Endothelial cell of umbilical vein (primary cell): ENCODE data around the gene RAB10. TPM values are rescaled to one million over a fixed set of nuclear protein-coding genes. Genes with fewer than 3 reads are reported as not detected.

Experiments
- BruUV-seq: library from RNA; stranded (reverse); fragments of 400-500 nt; replicated peaks from 2 replicates; lab custom pipeline; 2021; lab: Mats Ljungman, UMichigan
- CTCF ChIA-PET: fragments of 300-600, 350-600 bp; sonication (Branson Sonifier 250); formaldehyde crosslinking; loops from one replicate; lab custom pipeline; 2021; ENCODE audit warnings: antibody characterized with exemption, inconsistent platforms; lab: Charles Lee
- POLR2A ChIA-PET: fragments of 300-600, 350-600 bp; sonication (Branson Sonifier 250); formaldehyde crosslinking; loops from one replicate; lab custom pipeline; 2021; ENCODE audit warnings: antibody characterized with exemption, inconsistent platforms; lab: Charles Lee
- DNase-seq: peaks from one replicate; pipeline ENCODE4 v3.0.0-alpha.2; 2011; ENCODE audit warnings: low read depth, low spot score
- FAIRE-seq: peaks from 2 replicates; lab custom pipeline; 2011; peaks lifted over from hg19 to GRCh38; lab: Jason Lieb, UNC
- H2AFZ ChIP-seq: 2 replicates; pipeline ENCODE4 v1.6.0; 2012; ENCODE audit warnings: low read depth, low read length, control low read depth, inconsistent platforms
- H3K27ac ChIP-seq: 2 replicates; pipeline ENCODE4 v1.5.1; 2011; ENCODE audit warnings: low read depth, mild to moderate bottlenecking, control low read depth, low read length, moderate library complexity; ENCODE audit not compliant: insufficient read depth
- H3K27me3 ChIP-seq, 2 experiments: 2 replicates each; pipeline versions ENCODE4 v1.6.0 to v1.6.1; 2011; ENCODE audit warnings: low read length in 2 of 2, mixed read lengths in 1 of 2; ENCODE audit not compliant: control insufficient read depth in 2 of 2, insufficient read depth in 2 of 2
- H3K36me3 ChIP-seq, 2 experiments: 2 replicates in 1 of 2; 3 replicates in 1 of 2; pipeline ENCODE4 v1.5.1; 2011; ENCODE audit warnings: low read length in 2 of 2, mild to moderate bottlenecking in 1 of 2, moderate library complexity in 1 of 2; ENCODE audit not compliant: control insufficient read depth in 2 of 2, insufficient read depth in 2 of 2; ENCODE audit errors: extremely low read depth in 1 of 2
- H3K4me1 ChIP-seq: 3 replicates; pipeline ENCODE4 v1.5.1; 2011; ENCODE audit warnings: mild to moderate bottlenecking, low read length; ENCODE audit not compliant: control insufficient read depth, insufficient read depth; ENCODE audit errors: extremely low read depth
- H3K4me2 ChIP-seq: 2 replicates; pipeline ENCODE4 v1.6.1; 2011; ENCODE audit warnings: low read length, control low read depth, mixed read lengths; ENCODE audit not compliant: insufficient read depth
- H3K4me3 ChIP-seq, 3 experiments: fragments of 200-600 bp in 1 of 3; sonication (generic), shearing (Covaris generic) in 1 of 3; replicated peaks in 1 of 3; 2 replicates each; pipeline ENCODE4 v1.5.1; 2011 to 2016; ENCODE audit warnings: control low read depth in 3 of 3, low read length in 3 of 3, mild to moderate bottlenecking in 2 of 3, inconsistent platforms in 1 of 3, low read depth in 1 of 3, moderate library complexity in 1 of 3; ENCODE audit not compliant: insufficient read depth in 1 of 3
- H3K79me2 ChIP-seq: 2 replicates; pipeline ENCODE4 v1.6.0; 2012; ENCODE audit warnings: low read length, inconsistent platforms; ENCODE audit not compliant: control insufficient read depth, insufficient read depth
- H3K9ac ChIP-seq: replicated peaks from 2 replicates; pipeline ENCODE3; 2011; ENCODE audit warnings: low read length, control low read depth; ENCODE audit not compliant: insufficient read depth; ENCODE audit errors: extremely low read depth
- H3K9me1 ChIP-seq: replicated peaks from 3 replicates; pipeline ENCODE4 v1.6.0; 2011; ENCODE audit warnings: mild to moderate bottlenecking, low read length; ENCODE audit not compliant: control insufficient read depth, insufficient read depth; ENCODE audit errors: extremely low read depth
- H3K9me3 ChIP-seq: replicated peaks from 2 replicates; pipeline ENCODE4 v1.5.1; 2012; ENCODE audit warnings: low read length, inconsistent platforms; ENCODE audit not compliant: control insufficient read depth, insufficient read depth
- H4K20me1 ChIP-seq: replicated peaks from 2 replicates; pipeline ENCODE3; 2011; ENCODE audit warnings: mild to moderate bottlenecking, low read length; ENCODE audit not compliant: control insufficient read depth, insufficient read depth; ENCODE audit errors: extremely low read depth
- CTCF ChIP-seq, 2 donors: IDR thresholded peaks; 1 replicate in 1 of 2; 2 replicates in 1 of 2; pipeline ENCODE4 v1.5.1; 2011; ENCODE audit warnings: low read length in 2 of 2, mild to moderate bottlenecking in 2 of 2, moderate library complexity in 2 of 2, control low read depth in 1 of 2, inconsistent platforms in 1 of 2, low read depth in 1 of 2; ENCODE audit not compliant: insufficient read depth in 1 of 2; ENCODE audit errors: extremely low read depth in 1 of 2
- EZH2 ChIP-seq: IDR thresholded peaks from 2 replicates; pipeline ENCODE4 v1.6.1; 2012; ENCODE audit warnings: borderline replicate concordance, low read depth, mild to moderate bottlenecking, moderate library complexity, low read length, inconsistent platforms; ENCODE audit not compliant: severe bottlenecking
- FOS ChIP-seq: IDR thresholded peaks from 2 replicates; pipeline ENCODE4 v1.6.1; 2011; ENCODE audit warnings: mild to moderate bottlenecking, low read length, moderate library complexity, borderline replicate concordance; ENCODE audit not compliant: insufficient read depth
- GATA2 ChIP-seq: IDR thresholded peaks from 2 replicates; pipeline ENCODE4 v1.7.0; 2011; ENCODE audit warnings: low read depth, mild to moderate bottlenecking, moderate library complexity, mixed read lengths, low read length; ENCODE audit not compliant: insufficient read length, insufficient read depth
- JUN ChIP-seq: IDR thresholded peaks from 2 replicates; pipeline ENCODE4 v1.6.1; 2011; ENCODE audit warnings: borderline replicate concordance, low read depth; ENCODE audit not compliant: insufficient read length, insufficient read depth
- MAX ChIP-seq: IDR thresholded peaks from 2 replicates; pipeline ENCODE4 v1.6.1; 2011; ENCODE audit not compliant: insufficient read depth, insufficient read length
- MYC ChIP-seq: IDR thresholded peaks from one replicate; pipeline ENCODE4 v1.6.1; 2011; ENCODE audit warnings: mild to moderate bottlenecking, low read depth, low read length
- POLR2A ChIP-seq: IDR thresholded peaks from 2 replicates; pipeline ENCODE4 v1.6.1; 2012; ENCODE audit warnings: low read depth, mild to moderate bottlenecking, control low read depth, low read length
- POLR2AphosphoS5 ChIP-seq: IDR thresholded peaks from 2 replicates; pipeline ENCODE4 v1.6.1; 2012; ENCODE audit warnings: low read depth, mild to moderate bottlenecking, control low read depth, low read length, moderate library complexity; ENCODE audit not compliant: insufficient read depth
- dilution Hi-C: fragments of 300-500 bp; cut with MboI; formaldehyde crosslinking; loops from one replicate; pipeline ENCODE4 v1.15.0; 2019; ENCODE audit warnings: low sequenced_read_pairs; ENCODE audit not compliant: extremely low pct_ligation_motif_present
- intact Hi-C: fragments of 100-400 bp; cut with micrococcal nuclease; formaldehyde crosslinking; loops from one replicate; pipeline ENCODE4 v1.10.0; 2022
- polyA plus RNA-seq, 4 experiments: library from polyadenylated mRNA; depleted of rRNA in 3 of 4; stranded (reverse) in 3 of 4; unstranded in 1 of 4; fragments of >200 nt; gene quantifications; 2 replicates each; pipeline versions ENCODE4 v1.2.1 to v1.2.3, GENCODE V29; 2011 to 2012; ENCODE audit warnings: missing spikeins in 1 of 4
- total RNA-seq: library from RNA; stranded (reverse); gene quantifications from 2 replicates; pipeline ENCODE4 v1.2.3, GENCODE V29; 2021

Gene RAB10
- total and polyA plus RNA-seq, 2 donors (not counting 3 experiments of a cell fraction or from before 2014, with no cell fraction given), result 45.1 to 104 TPM

GRCh38 chr2:26182887-26183630 is 149.2 kb downstream of the RAB10 start:
- Histone ChIP-seq H3K4me1 (peaks cover 10% of the 10 kb centered on the region), H3K4me2 (no peak overlapping the region), H4K20me1 (no peaks in the 10 kb centered on the region), H3K36me3 (no peaks in the 10 kb centered on the region), H3K27me3 (no peaks in the 10 kb centered on the region), H3K4me3 (no peak overlapping the region), H3K27ac (no peak overlapping the region), H3K9ac (no peak overlapping the region), H3K9me3 (no peaks in the 10 kb centered on the region), H2AFZ (no peak overlapping the region), H3K9me1 (no peaks in the 10 kb centered on the region), H3K79me2 (no peaks in the 10 kb centered on the region)
- POLR2A ChIA-PET, result no interaction called here
- no TSS peak for BruUV-seq
- intact Hi-C loops, result no loop called here
- TF ChIP-seq MYC, result no peak
- TF ChIP-seq FOS, result no peak
- CTCF ChIA-PET, result interaction anchor here (2.6 to 3.2 kb wide), 2 partner anchors 11 to 95 kb away, joined by 20 to 26 read pairs; partner anchors contain the start of gene GAREM2
- DNase-seq, result no peak
- no peak for FAIRE-seq
- dilution Hi-C loops, result no loop called here

GRCh38 chr2:26184121-26184520 is 150.2 kb downstream of the RAB10 start:
- Histone ChIP-seq H3K4me3 (peak overlapping the region in 1 of 3 experiments; percentile 39), H3K9ac (no peak overlapping the region), H3K27ac (no peak overlapping the region), H3K36me3 (no peaks in the 10 kb centered on the region), H3K4me2 (no peak overlapping the region), H3K9me3 (no peaks in the 10 kb centered on the region), H3K4me1 (peaks cover 9% of the 10 kb centered on the region), H3K27me3 (no peaks in the 10 kb centered on the region), H4K20me1 (no peaks in the 10 kb centered on the region), H3K79me2 (no peaks in the 10 kb centered on the region), H3K9me1 (no peaks in the 10 kb centered on the region), H2AFZ (peak overlapping the region; percentile 87)
- no TSS peak for BruUV-seq
- ChIA-PET CTCF (interaction anchor here (1.0 to 3.2 kb wide), 18 partner anchors 9 to 332 kb away, joined by 3 to 26 read pairs (median 6); partner anchors contain the start of genes GAREM2, KIF3C and RAB10), POLR2A (no interaction called here)
- intact Hi-C loops, result no loop called here
- TF ChIP-seq FOS (no peak), EZH2 (no peak), CTCF (IDR thresholded peaks at IDR 0.05; ENCODE audit: extremely low read depth in 1 of 2, insufficient read depth in 1 of 2, low read depth in 1 of 2, low read length in 2 of 2) (no peak), MAX (no peak), GATA2 (no peak), JUN (no peak), POLR2AphosphoS5 (no peak), MYC (no peak), POLR2A (no peak)
- dilution Hi-C loops, result no loop called here
- no peak for DNase-seq
- FAIRE-seq, result no peak
